Panc1 (cell line): Measurements from ENCODE around the gene KCNN3. TPM values are rescaled to one million over a fixed set of nuclear protein-coding genes. Genes with fewer than 3 reads are reported as not detected.

Experiments
- ATAC-seq: fragments of 200-7000 bp; cut with Tn5 transposase; 2 replicates; pipeline ENCODE4 v1.9.1; 2020; ENCODE audit warnings: mild to moderate bottlenecking, moderate library complexity
- BruUV-seq: library from RNA; stranded (reverse); fragments of 400-500 nt; replicated peaks from 2 replicates; lab custom pipeline; 2021; lab: Mats Ljungman, UMichigan
- CTCF ChIA-PET: fragments of 300-600 bp; sonication (Branson Sonifier 250); formaldehyde crosslinking; loops from one replicate; lab custom pipeline; 2022; ENCODE audit warnings: antibody characterized with exemption; lab: Charles Lee
- POLR2A ChIA-PET: fragments of 300-600 bp; sonication (Branson Sonifier 250); formaldehyde crosslinking; loops from one replicate; lab custom pipeline; 2022; ENCODE audit warnings: antibody characterized with exemption; lab: Charles Lee
- DNase-seq: peaks from one replicate; pipeline ENCODE4 v3.0.0-alpha.2; 2010; ENCODE audit warnings: low read depth, low spot score
- H3K27ac ChIP-seq: 2 replicates; pipeline ENCODE4 v1.5.1; 2011; ENCODE audit warnings: mild to moderate bottlenecking, low read length, inconsistent platforms
- H3K27me3 ChIP-seq: fragments of 200-500 bp; sonication (Bioruptor generic); 2 replicates; pipeline ENCODE4 v1.6.0; 2014; ENCODE audit warnings: low read length, inconsistent platforms; ENCODE audit not compliant: control insufficient read depth, insufficient read depth
- H3K36me3 ChIP-seq: fragments of 200-500 bp; sonication (Bioruptor generic); 2 replicates; pipeline ENCODE4 v1.5.1; 2014; ENCODE audit warnings: inconsistent platforms, mild to moderate bottlenecking, low read length, moderate library complexity; ENCODE audit not compliant: control insufficient read depth, insufficient read depth
- H3K4me1 ChIP-seq: 2 replicates; pipeline ENCODE4 v1.5.1; 2011; ENCODE audit warnings: inconsistent platforms, mild to moderate bottlenecking, low read length, moderate library complexity; ENCODE audit not compliant: control insufficient read depth, insufficient read depth
- H3K4me3 ChIP-seq, 2 experiments: 2 replicates each; pipeline ENCODE4 v1.5.1; 2011 to 2012; ENCODE audit warnings: low read depth in 2 of 2, low read length in 2 of 2, mild to moderate bottlenecking in 2 of 2, inconsistent platforms in 1 of 2, moderate library complexity in 1 of 2
- H3K9me3 ChIP-seq: fragments of 200-500 bp; sonication (Bioruptor generic); 2 replicates; pipeline ENCODE4 v1.5.1; 2014; ENCODE audit warnings: low read depth, mild to moderate bottlenecking, inconsistent platforms, low read length, moderate library complexity; ENCODE audit not compliant: control insufficient read depth, insufficient read depth
- CTCF ChIP-seq: fragments of 450-650 bp; IDR thresholded peaks from 2 replicates; pipeline ENCODE4 v1.5.1; 2017; ENCODE audit warnings: mild to moderate bottlenecking
- POLR2AphosphoS5 ChIP-seq: IDR thresholded peaks from 2 replicates; pipeline ENCODE4 v1.6.1; 2012; ENCODE audit warnings: mild to moderate bottlenecking, low read depth, low read length, moderate library complexity
- REST ChIP-seq, 2 experiments: IDR thresholded peaks; 2 replicates each; pipeline ENCODE4 v1.6.1; 2011 to 2012; ENCODE audit warnings: low read depth in 2 of 2, control low read depth in 1 of 2, low read length in 1 of 2, mild to moderate bottlenecking in 1 of 2, moderate library complexity in 1 of 2; ENCODE audit not compliant: insufficient read depth in 1 of 2
- SIN3A ChIP-seq: IDR thresholded peaks from 2 replicates; pipeline ENCODE4 v1.6.1; 2012; ENCODE audit warnings: low read depth, mild to moderate bottlenecking, low read length, moderate library complexity, borderline replicate concordance; ENCODE audit not compliant: insufficient read depth
- TCF7L2 ChIP-seq: IDR thresholded peaks from 2 replicates; pipeline ENCODE4 v1.6.1; 2011; ENCODE audit warnings: mild to moderate bottlenecking, low read depth, low read length, inconsistent platforms
- in situ Hi-C: cut with HindIII; loops from 2 replicates; pipeline ENCODE4 v1.10.0; 2016; ENCODE audit warnings: low sequenced_read_pairs, low pct_unique_long_range_greater_than_20kb
- intact Hi-C: fragments of 100-400 bp; cut with micrococcal nuclease; formaldehyde crosslinking; loops from one replicate; pipeline ENCODE4 v1.10.0; 2022; ENCODE audit not compliant: unreplicated experiment
- total RNA-seq: library from RNA; stranded (reverse); gene quantifications from one replicate; pipeline ENCODE4 v1.2.1, GENCODE V29; 2021; ENCODE audit not compliant: unreplicated experiment

Gene KCNN3
- total RNA-seq, 1 experiment from 2014 or later = 0.05 TPM

GRCh38 chr1:154849645-154850131 lies 20.4 kb downstream of the KCNN3 start:
- DNase-seq (no peak), ATAC-seq (no peak)
- Histone ChIP-seq H3K36me3 (no peaks in the 10 kb centered on the region), H3K4me1 (no peaks in the 10 kb centered on the region), H3K4me3 (no peak overlapping the region), H3K27ac (no peak overlapping the region), H3K9me3 (no peaks in the 10 kb centered on the region), H3K27me3 (no peaks in the 10 kb centered on the region)
- no TSS peak for BruUV-seq
- CTCF ChIA-PET = no interaction called here
- in situ Hi-C loops = no loop called here
- POLR2A ChIA-PET = no interaction called here
- intact Hi-C loops = no loop called here
- TF ChIP-seq SIN3A = no peak
- TF ChIP-seq TCF7L2 = no peak
- no peak for TF ChIP-seq POLR2AphosphoS5
- no peak for TF ChIP-seq CTCF
- no peak for TF ChIP-seq REST (IDR thresholded peaks at IDR 0.05; ENCODE audit: insufficient read depth in 1 of 2, low read depth in 2 of 2, low read length in 1 of 2)

DNA sequence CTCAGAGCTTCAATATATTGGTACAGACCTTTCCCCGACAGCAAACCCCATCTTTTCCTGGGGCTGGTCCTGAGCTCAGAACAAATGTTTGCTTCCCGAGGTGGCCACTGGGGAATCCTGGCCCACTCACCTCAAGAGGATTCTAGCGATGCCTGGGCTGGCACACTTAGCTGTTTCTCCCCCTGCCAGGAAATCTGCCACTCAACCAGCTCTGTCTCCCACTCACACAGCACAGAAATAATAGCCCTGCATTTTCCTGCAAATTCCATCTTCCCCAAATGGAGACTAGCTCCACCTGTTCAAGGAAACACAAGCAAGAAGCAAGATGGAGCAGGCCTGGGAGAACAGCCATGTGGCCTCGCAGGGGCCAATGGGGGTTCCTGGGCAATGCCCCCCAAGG lies 21.1 kb downstream of the KCNN3 start:
- no peak for TF ChIP-seq TCF7L2
- TF ChIP-seq POLR2AphosphoS5 = no peak
- no peak for TF ChIP-seq REST (IDR thresholded peaks at IDR 0.05; ENCODE audit: insufficient read depth in 1 of 2, low read depth in 2 of 2, low read length in 1 of 2)
- TF ChIP-seq CTCF = no peak
- TF ChIP-seq SIN3A = no peak
- H3K36me3 ChIP-seq = no peaks in the 10 kb centered on the region
- in situ Hi-C loops (no loop called here), intact Hi-C loops (no loop called here)
- no peaks in the 10 kb centered on the region for H3K9me3 ChIP-seq
- ATAC-seq (no peak), DNase-seq (no peak)
- POLR2A ChIA-PET = no interaction called here
- H3K4me3 ChIP-seq = no peak overlapping the region
- CTCF ChIA-PET = interaction anchor here (0.6 kb wide), 1 partner anchor 73 kb away, joined by 4 read pairs; no protein-coding TSS in a partner anchor
- H3K27me3 ChIP-seq = no peaks in the 10 kb centered on the region
- no peak overlapping the region for H3K27ac ChIP-seq
- no peaks in the 10 kb centered on the region for H3K4me1 ChIP-seq
- no TSS peak for BruUV-seq
